Measurements from ENCODE around the gene EEF1B2.

GRCh38 chr2:206190111-206190510 lies 30.4 kb downstream of the EEF1B2 start:
- TF ChIP-seq POLR2A (IDR thresholded peaks at IDR 0.05) (no peak), POLR2AphosphoS5 (IDR thresholded peaks at IDR 0.05) (no peak)
